ENCODE measurements around the gene DDX51.

Gene DDX51

DNA sequence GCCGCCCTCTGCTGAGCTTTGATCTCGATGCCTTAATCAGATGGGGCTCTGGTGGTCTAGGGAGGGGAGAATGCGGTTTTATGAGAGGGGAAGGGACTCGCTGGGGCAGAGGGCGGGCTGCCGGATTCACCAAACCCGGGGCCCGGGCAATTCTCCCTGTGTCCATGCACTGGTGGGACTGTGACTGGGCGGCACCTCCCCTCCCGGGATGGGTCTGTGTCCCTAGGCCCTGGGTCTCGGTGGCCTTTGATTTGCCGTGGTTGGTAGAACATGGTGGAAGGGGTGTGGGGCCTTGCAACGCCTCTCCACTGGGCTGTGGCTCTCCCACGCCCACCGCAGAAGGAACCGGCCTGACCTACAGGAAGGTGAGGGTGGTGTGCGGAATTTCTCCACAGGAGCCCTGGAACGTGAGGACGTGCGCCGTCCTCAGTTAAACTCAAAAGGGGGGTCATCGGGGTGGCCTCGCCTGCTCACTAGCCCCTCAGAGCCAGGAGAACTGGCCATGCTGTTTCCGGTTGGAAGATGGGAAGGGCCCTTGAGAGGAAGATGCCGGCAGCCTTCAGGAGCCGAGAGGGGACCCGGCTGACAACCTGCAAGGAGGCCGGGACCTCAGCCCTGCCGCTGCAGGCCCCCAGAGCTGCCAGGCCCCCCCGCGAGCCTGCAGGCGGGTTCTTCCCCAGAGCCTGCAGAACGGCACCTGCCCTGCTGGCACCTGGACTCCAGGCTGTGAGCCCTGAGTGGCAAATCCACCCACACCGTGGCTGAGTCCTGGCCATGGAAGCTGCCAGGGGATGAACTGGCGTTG is 43.7 kb upstream of the DDX51 start:
- no peak overlapping the region for H3K14ac ChIP-seq (ENCODE audit: low read length)
- H3K9ac ChIP-seq (ENCODE audit: low read length): no peak overlapping the region
- H3K27ac ChIP-seq (ENCODE audit: low read depth, low read length): no peak overlapping the region
- no peaks in the 10 kb centered on the region for H3K36me3 ChIP-seq (ENCODE audit: control insufficient read depth in 1 of 2, insufficient read depth in 2 of 2, low read length in 2 of 2)
- WGBS (ENCODE audit: extremely low coverage, insufficient coverage, insufficient read length): no CpG with 5 or more reads among the region's 35 CpGs
- H3K4me3 ChIP-seq (ENCODE audit: low read depth, low read length): no peak overlapping the region
- no peak overlapping the region for H2BK12ac ChIP-seq (ENCODE audit: low read length)
- H2BK5ac ChIP-seq (ENCODE audit: low read depth, low read length, poor library complexity): no peak overlapping the region
- peaks cover 9 to 10% of the 10 kb centered on the region in 2 experiments for H3K4me1 ChIP-seq (ENCODE audit: control insufficient read depth in 1 of 2, insufficient read depth in 2 of 2, low read length in 2 of 2)
- H4K91ac ChIP-seq (ENCODE audit: low read depth, low read length): no peak overlapping the region
- H3K4ac ChIP-seq (ENCODE audit: low read depth, low read length): no peak overlapping the region
- H4K12ac ChIP-seq (ENCODE audit: low read depth, low read length): no peak overlapping the region
- no peak for DNase-seq
- no peak overlapping the region for H3K18ac ChIP-seq (ENCODE audit: low read length)
- H3K79me2 ChIP-seq (ENCODE audit: control insufficient read depth, insufficient read depth, low read length, poor library complexity): peaks cover 2% of the 10 kb centered on the region
- H2AK5ac ChIP-seq (ENCODE audit: low read length): no peak overlapping the region
- H3K27me3 ChIP-seq (ENCODE audit: insufficient read depth, low read length): peaks cover 11% of the 10 kb centered on the region
- H4K8ac ChIP-seq (ENCODE audit: low read depth, low read length): no peak overlapping the region
- peaks cover 8% of the 10 kb centered on the region for H3K9me3 ChIP-seq (ENCODE audit: insufficient read depth, low read depth, low read length)
- no peak overlapping the region for H3K4me2 ChIP-seq (ENCODE audit: low read length)
- no peak overlapping the region for H2AFZ ChIP-seq (ENCODE audit: insufficient read depth, low read length, poor library complexity)
- H2BK120ac ChIP-seq (ENCODE audit: insufficient read depth, low read length, poor library complexity): no peak overlapping the region
- no peak overlapping the region for H3K23ac ChIP-seq (ENCODE audit: low read length)
- peaks cover 7% of the 10 kb centered on the region for H3K79me1 ChIP-seq (ENCODE audit: low read length)

DNA sequence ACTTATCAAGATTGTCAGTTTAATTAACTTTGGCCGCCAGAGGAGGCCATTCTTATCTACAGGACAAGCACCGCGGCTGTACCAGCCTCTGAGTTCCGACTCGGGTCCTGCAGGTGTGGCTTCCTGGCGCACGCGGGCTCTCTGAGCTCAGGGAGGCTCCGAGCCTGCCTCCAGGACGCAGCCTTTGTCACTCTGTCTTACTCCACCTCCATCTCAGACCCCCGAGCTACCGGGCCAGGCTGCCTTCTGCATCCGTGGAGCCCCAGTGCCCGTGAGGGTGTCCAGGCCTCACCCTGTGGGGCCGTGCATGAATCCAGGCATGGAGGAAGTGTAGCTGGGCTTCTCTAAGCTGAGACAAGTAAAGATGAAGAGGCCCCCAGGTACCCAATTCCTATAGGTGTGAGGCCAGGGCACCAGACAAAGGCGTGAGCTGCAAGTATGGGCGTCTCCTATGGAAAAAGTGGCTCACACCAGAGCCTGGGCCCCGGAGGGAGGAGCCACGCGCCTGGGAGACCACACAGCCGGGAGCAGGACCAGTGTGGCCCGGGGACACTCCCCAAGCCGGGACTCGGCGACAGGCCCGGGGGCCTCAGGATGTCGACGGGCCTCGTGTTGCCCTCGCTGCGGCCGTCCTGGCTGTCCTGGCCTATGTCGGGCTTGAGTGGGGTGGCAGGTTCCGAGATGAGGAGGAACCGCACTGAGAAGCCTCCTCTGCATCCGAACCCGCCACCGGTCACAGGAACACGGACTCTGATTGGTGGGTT is 42.9 kb upstream of the DDX51 start:
- Histone ChIP-seq H3K79me2 (ENCODE audit: control insufficient read depth, insufficient read depth, low read length, poor library complexity) (peaks cover 2% of the 10 kb centered on the region), H3K18ac (ENCODE audit: low read length) (no peak overlapping the region), H3K9me3 (ENCODE audit: insufficient read depth, low read depth, low read length) (peaks cover 9% of the 10 kb centered on the region), H3K4me1 (ENCODE audit: control insufficient read depth in 1 of 2, insufficient read depth in 2 of 2, low read length in 2 of 2) (peaks cover 9 to 10% of the 10 kb centered on the region in 2 experiments), H3K27ac (ENCODE audit: low read depth, low read length) (no peak overlapping the region), H2AK5ac (ENCODE audit: low read length) (no peak overlapping the region), H3K4ac (ENCODE audit: low read depth, low read length) (no peak overlapping the region), H3K4me2 (ENCODE audit: low read length) (no peak overlapping the region), H4K8ac (ENCODE audit: low read depth, low read length) (no peak overlapping the region), H2BK12ac (ENCODE audit: low read length) (no peak overlapping the region), H3K27me3 (ENCODE audit: insufficient read depth, low read length) (peaks cover 11% of the 10 kb centered on the region), H4K91ac (ENCODE audit: low read depth, low read length) (no peak overlapping the region), H2AFZ (ENCODE audit: insufficient read depth, low read length, poor library complexity) (no peak overlapping the region), H2BK120ac (ENCODE audit: insufficient read depth, low read length, poor library complexity) (no peak overlapping the region), H3K23ac (ENCODE audit: low read length) (no peak overlapping the region), H4K12ac (ENCODE audit: low read depth, low read length) (no peak overlapping the region), H3K4me3 (ENCODE audit: low read depth, low read length) (no peak overlapping the region), H2BK5ac (ENCODE audit: low read depth, low read length, poor library complexity) (no peak overlapping the region), H3K36me3 (ENCODE audit: control insufficient read depth in 1 of 2, insufficient read depth in 2 of 2, low read length in 2 of 2) (no peaks in the 10 kb centered on the region), H3K14ac (ENCODE audit: low read length) (no peak overlapping the region), H3K9ac (ENCODE audit: low read length) (no peak overlapping the region), H3K79me1 (ENCODE audit: low read length) (peaks cover 7% of the 10 kb centered on the region)
- no peak for DNase-seq
- no CpG with 5 or more reads among the region's 39 CpGs for WGBS (ENCODE audit: extremely low coverage, insufficient coverage, insufficient read length)

DNA sequence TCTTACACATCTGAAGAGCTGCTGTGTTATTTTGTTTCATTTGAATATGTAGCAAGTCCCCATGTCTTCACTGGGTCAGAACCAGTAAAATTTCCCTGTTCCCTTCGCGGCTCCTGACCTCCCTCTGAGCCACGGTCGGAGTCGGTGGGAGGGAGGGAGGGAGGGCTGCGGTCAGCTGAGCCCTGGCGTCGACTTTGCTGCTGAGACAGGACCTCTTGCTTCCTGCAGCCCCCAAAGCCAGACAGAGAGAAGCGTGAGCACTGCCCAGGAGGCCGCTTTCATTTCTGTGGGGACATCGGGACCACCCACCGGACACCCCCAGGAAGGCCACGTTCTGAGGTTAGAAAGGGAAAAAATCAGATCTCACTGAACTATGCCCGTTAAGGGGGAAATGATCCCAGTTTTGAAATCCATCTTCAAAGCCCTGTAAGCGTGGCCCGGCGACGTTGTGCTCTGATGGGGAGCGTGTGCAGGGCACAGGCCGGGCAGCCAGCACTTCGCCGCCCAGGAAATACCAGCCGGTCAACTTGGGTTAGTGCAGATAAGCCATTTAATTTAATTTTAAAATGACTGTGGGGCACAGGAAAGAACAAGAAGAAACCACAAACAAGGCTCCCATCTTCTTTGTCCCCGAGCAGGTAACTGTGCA is 42.2 kb upstream of the DDX51 start:
- H2BK5ac ChIP-seq (ENCODE audit: low read depth, low read length, poor library complexity): no peak overlapping the region
- H3K27me3 ChIP-seq (ENCODE audit: insufficient read depth, low read length): peaks cover 11% of the 10 kb centered on the region
- H4K91ac ChIP-seq (ENCODE audit: low read depth, low read length): no peak overlapping the region
- no peak overlapping the region for H3K4me3 ChIP-seq (ENCODE audit: low read depth, low read length)
- H3K79me1 ChIP-seq (ENCODE audit: low read length): peaks cover 7% of the 10 kb centered on the region
- H2BK120ac ChIP-seq (ENCODE audit: insufficient read depth, low read length, poor library complexity): no peak overlapping the region
- no peaks in the 10 kb centered on the region for H3K36me3 ChIP-seq (ENCODE audit: control insufficient read depth in 1 of 2, insufficient read depth in 2 of 2, low read length in 2 of 2)
- no peak overlapping the region for H3K14ac ChIP-seq (ENCODE audit: low read length)
- no peak overlapping the region for H2AK5ac ChIP-seq (ENCODE audit: low read length)
- no peak overlapping the region for H2BK12ac ChIP-seq (ENCODE audit: low read length)
- DNase-seq: no peak
- H3K27ac ChIP-seq (ENCODE audit: low read depth, low read length): no peak overlapping the region
- H3K4ac ChIP-seq (ENCODE audit: low read depth, low read length): no peak overlapping the region
- H3K4me2 ChIP-seq (ENCODE audit: low read length): no peak overlapping the region
- H3K4me1 ChIP-seq (ENCODE audit: control insufficient read depth in 1 of 2, insufficient read depth in 2 of 2, low read length in 2 of 2): peaks cover 9 to 10% of the 10 kb centered on the region in 2 experiments
- H3K79me2 ChIP-seq (ENCODE audit: control insufficient read depth, insufficient read depth, low read length, poor library complexity): peaks cover 2% of the 10 kb centered on the region
- H3K9ac ChIP-seq (ENCODE audit: low read length): no peak overlapping the region
- H3K23ac ChIP-seq (ENCODE audit: low read length): no peak overlapping the region
- whole genome bisulfite sequencing (ENCODE audit: extremely low coverage, insufficient coverage, insufficient read length): no CpG with 5 or more reads among the region's 24 CpGs
- H3K18ac ChIP-seq (ENCODE audit: low read length): no peak overlapping the region
- no peak overlapping the region for H2AFZ ChIP-seq (ENCODE audit: insufficient read depth, low read length, poor library complexity)
- peaks cover 14% of the 10 kb centered on the region for H3K9me3 ChIP-seq (ENCODE audit: insufficient read depth, low read depth, low read length)
- no peak overlapping the region for H4K8ac ChIP-seq (ENCODE audit: low read depth, low read length)
- H4K12ac ChIP-seq (ENCODE audit: low read depth, low read length): no peak overlapping the region

DNA sequence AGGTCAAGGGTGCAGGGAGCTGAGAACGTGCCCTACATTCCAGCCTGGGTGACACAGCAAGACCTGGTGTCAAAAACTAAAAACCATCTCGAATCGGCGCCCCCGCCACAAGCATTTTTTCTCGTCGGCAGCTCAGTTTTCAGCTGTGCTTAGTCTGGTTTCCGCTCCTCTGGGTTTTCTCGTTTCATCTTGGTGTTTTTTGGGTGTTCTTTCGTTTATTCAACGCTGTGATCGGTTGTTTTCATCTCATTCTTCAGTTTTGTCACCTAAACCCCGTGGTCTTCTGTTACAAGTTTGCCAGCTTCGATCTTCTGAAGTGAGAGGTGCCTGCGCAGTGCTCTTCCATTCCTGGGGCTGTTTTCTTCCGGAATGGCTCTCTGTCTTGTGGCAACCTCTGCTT is 41.6 kb upstream of the DDX51 start:
- no peak overlapping the region for H3K27ac ChIP-seq (ENCODE audit: low read depth, low read length)
- no peak overlapping the region for H2BK120ac ChIP-seq (ENCODE audit: insufficient read depth, low read length, poor library complexity)
- H3K4me1 ChIP-seq (ENCODE audit: control insufficient read depth in 1 of 2, insufficient read depth in 2 of 2, low read length in 2 of 2): peaks cover 9 to 10% of the 10 kb centered on the region in 2 experiments
- peaks cover 2% of the 10 kb centered on the region for H3K79me2 ChIP-seq (ENCODE audit: control insufficient read depth, insufficient read depth, low read length, poor library complexity)
- H3K4me2 ChIP-seq (ENCODE audit: low read length): no peak overlapping the region
- no peak overlapping the region for H4K8ac ChIP-seq (ENCODE audit: low read depth, low read length)
- no CpG with 5 or more reads among the region's 16 CpGs for WGBS (ENCODE audit: extremely low coverage, insufficient coverage, insufficient read length)
- DNase-seq: no peak
- H2AK5ac ChIP-seq (ENCODE audit: low read length): no peak overlapping the region
- no peak overlapping the region for H3K4me3 ChIP-seq (ENCODE audit: low read depth, low read length)
- H3K4ac ChIP-seq (ENCODE audit: low read depth, low read length): no peak overlapping the region
- H4K91ac ChIP-seq (ENCODE audit: low read depth, low read length): no peak overlapping the region
- no peak overlapping the region for H2BK5ac ChIP-seq (ENCODE audit: low read depth, low read length, poor library complexity)
- no peaks in the 10 kb centered on the region for H3K36me3 ChIP-seq (ENCODE audit: control insufficient read depth in 1 of 2, insufficient read depth in 2 of 2, low read length in 2 of 2)
- no peak overlapping the region for H3K23ac ChIP-seq (ENCODE audit: low read length)
- H3K18ac ChIP-seq (ENCODE audit: low read length): no peak overlapping the region
- H2AFZ ChIP-seq (ENCODE audit: insufficient read depth, low read length, poor library complexity): no peak overlapping the region
- H3K9ac ChIP-seq (ENCODE audit: low read length): no peak overlapping the region
- no peak overlapping the region for H3K14ac ChIP-seq (ENCODE audit: low read length)
- H2BK12ac ChIP-seq (ENCODE audit: low read length): no peak overlapping the region
- peaks cover 11% of the 10 kb centered on the region for H3K27me3 ChIP-seq (ENCODE audit: insufficient read depth, low read length)
- peaks cover 18% of the 10 kb centered on the region for H3K9me3 ChIP-seq (ENCODE audit: insufficient read depth, low read depth, low read length)
- H4K12ac ChIP-seq (ENCODE audit: low read depth, low read length): no peak overlapping the region
- peaks cover 7% of the 10 kb centered on the region for H3K79me1 ChIP-seq (ENCODE audit: low read length)
